Thymus (tissue), 11 donors: ENCODE results near the gene GALNTL6. TPM values are rescaled to one million over a fixed set of nuclear protein-coding genes. Genes with fewer than 3 reads are reported as not detected.

ENCODE experiments used
- DNase-seq, 9 donors: peaks; one replicate each; pipeline ENCODE4 v3.0.0-alpha.2; 2013; ENCODE audit warnings: low spot score in 9 of 9, low read depth in 6 of 9, missing footprints in 1 of 9
- H3K27ac ChIP-seq, 2 donors: one replicate each; pipeline ENCODE4 v1.5.1; 2013; ENCODE audit warnings: control low read depth in 1 of 2, low read depth in 1 of 2, low read length in 1 of 2, mild to moderate bottlenecking in 1 of 2, moderate library complexity in 1 of 2
- H3K27me3 ChIP-seq, 2 donors: one replicate each; pipeline ENCODE4 v1.5.1; 2013; ENCODE audit warnings: low read length in 1 of 2; ENCODE audit not compliant: control insufficient read depth in 2 of 2, insufficient read depth in 1 of 2
- H3K36me3 ChIP-seq, 2 donors: one replicate each; pipeline ENCODE4 v1.5.1; 2013; ENCODE audit warnings: low read length in 1 of 2, mild to moderate bottlenecking in 1 of 2, moderate library complexity in 1 of 2; ENCODE audit not compliant: control insufficient read depth in 2 of 2, insufficient read depth in 2 of 2
- H3K4me1 ChIP-seq, 2 donors: one replicate each; pipeline ENCODE4 v1.5.1; 2013; ENCODE audit warnings: low read length in 2 of 2; ENCODE audit not compliant: control insufficient read depth in 2 of 2, insufficient read depth in 2 of 2
- H3K4me3 ChIP-seq, 2 donors: one replicate each; pipeline ENCODE4 v1.5.1; 2013; ENCODE audit warnings: low read length in 2 of 2, control low read depth in 1 of 2, mild to moderate bottlenecking in 1 of 2
- H3K9me3 ChIP-seq, 2 donors: one replicate each; pipeline ENCODE4 v1.5.1; 2013; ENCODE audit warnings: low read length in 1 of 2, mild to moderate bottlenecking in 1 of 2; ENCODE audit not compliant: control insufficient read depth in 2 of 2, insufficient read depth in 1 of 2
- WGBS: extraction: QIAGEN DNeasy Blood & Tissue Kit; methylation state at CpG from one replicate; pipeline ENCODE4 v1.1.7; 2013; 5-methylcytosine and 5-hydroxymethylcytosine counted together
- polyA plus RNA-seq: library from polyadenylated mRNA; stranded (reverse); fragments of 200-250 nt; gene quantifications from one replicate; pipeline ENCODE4 v1.2.3, GENCODE V29; 2013
- total RNA-seq: library from RNA; stranded (reverse); fragments of 120-200 nt; gene quantifications from one replicate; pipeline ENCODE4 v1.2.4, GENCODE V29; 2013
- donor health status: healthy.

Gene GALNTL6
- total and polyA plus RNA-seq, 2 donors = 0.05 TPM

- Histone ChIP-seq H3K9me3 (no peaks in the 10 kb centered on the region), H3K27ac (no peak overlapping the region), H3K4me1 (no peaks in the 10 kb centered on the region), H3K36me3 (no peaks in the 10 kb centered on the region), H3K27me3 (no peaks in the 10 kb centered on the region), H3K4me3 (no peak overlapping the region)
- WGBS = 94% methylated on average over 7 of the region's 7 CpGs
- DNase-seq = no peak
These were observed 702.2 kb downstream of the GALNTL6 start for GRCh38 chr4:172515266-172515879.

- no peak for DNase-seq
- Histone ChIP-seq H3K9me3 (no peaks in the 10 kb centered on the region), H3K4me1 (no peaks in the 10 kb centered on the region), H3K4me3 (no peak overlapping the region), H3K36me3 (no peaks in the 10 kb centered on the region), H3K27me3 (no peaks in the 10 kb centered on the region), H3K27ac (no peak overlapping the region)
- WGBS = 66% methylated on average over 2 of the region's 2 CpGs
These were observed 704.2 kb downstream of the GALNTL6 start for GRCh38 chr4:172517391-172517790.

- H3K4me3 ChIP-seq = no peak overlapping the region
- H3K36me3 ChIP-seq = no peaks in the 10 kb centered on the region
- DNase-seq = no peak
- no peaks in the 10 kb centered on the region for H3K4me1 ChIP-seq
- 72% methylated on average over 1 of the region's 1 CpG for WGBS
- H3K27me3 ChIP-seq = no peaks in the 10 kb centered on the region
- H3K27ac ChIP-seq = no peak overlapping the region
- H3K9me3 ChIP-seq = no peaks in the 10 kb centered on the region
These were observed 708.0 kb downstream of the GALNTL6 start for GRCh38 chr4:172521248-172521647.

GRCh38 chr4:172521680-172522079, 708.5 kb downstream of the GALNTL6 start:
- Histone ChIP-seq H3K4me3 (no peak overlapping the region), H3K27me3 (no peaks in the 10 kb centered on the region), H3K36me3 (no peaks in the 10 kb centered on the region), H3K27ac (no peak overlapping the region), H3K4me1 (no peaks in the 10 kb centered on the region), H3K9me3 (no peaks in the 10 kb centered on the region)
- 94% methylated on average over 1 of the region's 1 CpG for WGBS
- no peak for DNase-seq

GRCh38 chr4:172543249-172543648, 730.0 kb downstream of the GALNTL6 start:
- no peak for DNase-seq
- Histone ChIP-seq H3K4me3 (no peak overlapping the region), H3K36me3 (no peaks in the 10 kb centered on the region), H3K4me1 (no peaks in the 10 kb centered on the region), H3K9me3 (no peaks in the 10 kb centered on the region), H3K27ac (no peak overlapping the region), H3K27me3 (no peaks in the 10 kb centered on the region)
- whole genome bisulfite sequencing = 86% methylated on average over 4 of the region's 4 CpGs

- Histone ChIP-seq H3K27me3 (no peaks in the 10 kb centered on the region), H3K4me3 (no peak overlapping the region), H3K27ac (no peak overlapping the region), H3K4me1 (no peaks in the 10 kb centered on the region), H3K9me3 (no peaks in the 10 kb centered on the region), H3K36me3 (no peaks in the 10 kb centered on the region)
- 74% methylated on average over 7 of the region's 7 CpGs for WGBS
- no peak for DNase-seq
These were observed 733.6 kb downstream of the GALNTL6 start for GRCh38 chr4:172546782-172547181.

- no peaks in the 10 kb centered on the region for H3K36me3 ChIP-seq
- no peaks in the 10 kb centered on the region for H3K9me3 ChIP-seq
- 94% methylated on average over 3 of the region's 3 CpGs for WGBS
- no peaks in the 10 kb centered on the region for H3K27me3 ChIP-seq
- H3K4me3 ChIP-seq = no peak overlapping the region
- H3K4me1 ChIP-seq = no peaks in the 10 kb centered on the region
- DNase-seq = no peak
- no peak overlapping the region for H3K27ac ChIP-seq
These were observed 734.5 kb downstream of the GALNTL6 start for GRCh38 chr4:172547724-172548123.

- H3K27ac ChIP-seq = no peak overlapping the region
- 93% methylated on average over 1 of the region's 1 CpG for WGBS
- DNase-seq = no peak
- H3K9me3 ChIP-seq = no peaks in the 10 kb centered on the region
- no peaks in the 10 kb centered on the region for H3K27me3 ChIP-seq
- H3K4me3 ChIP-seq = no peak overlapping the region
- H3K36me3 ChIP-seq = no peaks in the 10 kb centered on the region
- H3K4me1 ChIP-seq = no peaks in the 10 kb centered on the region
These were observed 740.0 kb downstream of the GALNTL6 start for GRCh38 chr4:172553216-172553615.

GRCh38 chr4:172554588-172554987, 741.4 kb downstream of the GALNTL6 start:
- H3K36me3 ChIP-seq = no peaks in the 10 kb centered on the region
- no peak overlapping the region for H3K27ac ChIP-seq
- no peak for DNase-seq
- no peak overlapping the region for H3K4me3 ChIP-seq
- no peaks in the 10 kb centered on the region for H3K9me3 ChIP-seq
- 97% methylated on average over 4 of the region's 4 CpGs for WGBS
- H3K27me3 ChIP-seq = no peaks in the 10 kb centered on the region
- no peaks in the 10 kb centered on the region for H3K4me1 ChIP-seq

GRCh38 chr4:172555725-172556124, 742.5 kb downstream of the GALNTL6 start:
- no peaks in the 10 kb centered on the region for H3K4me1 ChIP-seq
- 95% methylated on average over 2 of the region's 2 CpGs for WGBS
- H3K27me3 ChIP-seq = no peaks in the 10 kb centered on the region
- no peak overlapping the region for H3K27ac ChIP-seq
- H3K36me3 ChIP-seq = no peaks in the 10 kb centered on the region
- no peaks in the 10 kb centered on the region for H3K9me3 ChIP-seq
- H3K4me3 ChIP-seq = no peak overlapping the region
- DNase-seq = no peak
